Left ventricle myocardium inferior (tissue), 1 donor: ENCODE results near the gene UBTD1. TPM values are rescaled to one million over a fixed set of nuclear protein-coding genes. Genes with fewer than 3 reads are reported as not detected.

Experiments
- DNase-seq: peaks from one replicate; pipeline ENCODE4 v3.0.0-alpha.2; 2020
- H3K27ac ChIP-seq: fragments of 200-600 bp; replicated peaks from 2 replicates; pipeline ENCODE4 v1.8.0; 2021
- H3K27me3 ChIP-seq: fragments of 200-600 bp; 2 replicates; pipeline ENCODE4 v1.8.0; 2021; ENCODE audit warnings: low read depth
- H3K36me3 ChIP-seq: fragments of 200-600 bp; 2 replicates; pipeline ENCODE4 v1.8.0; 2021
- H3K4me1 ChIP-seq: fragments of 200-600 bp; 2 replicates; pipeline ENCODE4 v1.8.0; 2021
- H3K4me3 ChIP-seq: fragments of 200-600 bp; 2 replicates; pipeline ENCODE4 v1.8.0; 2021; ENCODE audit warnings: mild to moderate bottlenecking, moderate library complexity
- H3K9me3 ChIP-seq: fragments of 200-600 bp; replicated peaks from 2 replicates; pipeline ENCODE4 v1.8.0; 2021
- CTCF ChIP-seq: fragments of 200-600 bp; IDR thresholded peaks from 2 replicates; pipeline ENCODE4 v1.8.0; 2021; ENCODE audit warnings: antibody characterized with exemption, mild to moderate bottlenecking, borderline replicate concordance
- intact Hi-C: fragments of 100-400 bp; cut with micrococcal nuclease; formaldehyde crosslinking; loops from one replicate; pipeline ENCODE4 v1.11.0; 2022
- total RNA-seq: library from RNA; stranded (reverse); fragmentation: NEBNext Ultra II Directional; extraction: Animal tissue kit (Norgen Biotek cat#: 25700); gene quantifications from one replicate; pipeline ENCODE4 v1.2.1, GENCODE V29; 2021
- donor health status: DM: no; HTN: yes; CAD: no; lungs with severe emphysema.

The UBTD1 gene
- total RNA-seq, 1 donor from 2014 or later: 17.1 TPM

- TF ChIP-seq CTCF: no peak
- DNase-seq: no peak
- Histone ChIP-seq H3K27me3 (no peaks in the 10 kb centered on the region), H3K9me3 (no peaks in the 10 kb centered on the region), H3K4me1 (peaks cover 42% of the 10 kb centered on the region), H3K36me3 (no peaks in the 10 kb centered on the region), H3K4me3 (no peak overlapping the region), H3K27ac (no peak overlapping the region)
- intact Hi-C loops: no loop called here
These were observed 10.5 kb downstream of the UBTD1 start for GRCh38 chr10:97509120-97509680.

GRCh38 chr10:97510686-97511085 lies 12.0 kb downstream of the UBTD1 start:
- no peaks in the 10 kb centered on the region for H3K36me3 ChIP-seq
- no peak overlapping the region for H3K4me3 ChIP-seq
- H3K4me1 ChIP-seq: peaks cover 46% of the 10 kb centered on the region
- no peak for DNase-seq
- H3K9me3 ChIP-seq: no peaks in the 10 kb centered on the region
- H3K27ac ChIP-seq: no peak overlapping the region
- H3K27me3 ChIP-seq: no peaks in the 10 kb centered on the region
- intact Hi-C loops: no loop called here
- no peak for TF ChIP-seq CTCF

GRCh38 chr10:97511711-97512440 lies 13.2 kb downstream of the UBTD1 start:
- intact Hi-C loops: no loop called here
- DNase-seq: peak; percentile 50
- peaks cover 58% of the 10 kb centered on the region for H3K4me1 ChIP-seq
- H3K27me3 ChIP-seq: no peaks in the 10 kb centered on the region
- H3K27ac ChIP-seq: peak overlapping the region; percentile 48
- TF ChIP-seq CTCF: no peak
- H3K9me3 ChIP-seq: no peaks in the 10 kb centered on the region
- H3K36me3 ChIP-seq: no peaks in the 10 kb centered on the region
- H3K4me3 ChIP-seq: no peak overlapping the region

- no peak overlapping the region for H3K4me3 ChIP-seq
- H3K4me1 ChIP-seq: peaks cover 70% of the 10 kb centered on the region
- no peaks in the 10 kb centered on the region for H3K9me3 ChIP-seq
- intact Hi-C loops: no loop called here
- no peak for TF ChIP-seq CTCF
- peak overlapping the region; percentile 48 for H3K27ac ChIP-seq
- no peaks in the 10 kb centered on the region for H3K36me3 ChIP-seq
- no peak for DNase-seq
- no peaks in the 10 kb centered on the region for H3K27me3 ChIP-seq
These were observed 14.3 kb downstream of the UBTD1 start for GRCh38 chr10:97512993-97513392.

- Histone ChIP-seq H3K9me3 (no peaks in the 10 kb centered on the region), H3K27me3 (no peaks in the 10 kb centered on the region), H3K4me1 (peaks cover 83% of the 10 kb centered on the region), H3K4me3 (no peak overlapping the region), H3K36me3 (no peaks in the 10 kb centered on the region), H3K27ac (peak overlapping the region; percentile 78)
- intact Hi-C loops: no loop called here
- TF ChIP-seq CTCF: no peak
- no peak for DNase-seq
These were observed 15.6 kb downstream of the UBTD1 start for GRCh38 chr10:97514344-97514743.
